NCI-H82 treated with DMSO at 0.1 percent for 48 hours (cell line): ENCODE data around the gene ANKRD12.

ENCODE experiments used
- DNase-seq: peaks from one replicate; lab custom pipeline; 2025; ENCODE audit not compliant: unreplicated experiment; lab: John Stamatoyannopoulos, UW

The ANKRD12 gene

DNA sequence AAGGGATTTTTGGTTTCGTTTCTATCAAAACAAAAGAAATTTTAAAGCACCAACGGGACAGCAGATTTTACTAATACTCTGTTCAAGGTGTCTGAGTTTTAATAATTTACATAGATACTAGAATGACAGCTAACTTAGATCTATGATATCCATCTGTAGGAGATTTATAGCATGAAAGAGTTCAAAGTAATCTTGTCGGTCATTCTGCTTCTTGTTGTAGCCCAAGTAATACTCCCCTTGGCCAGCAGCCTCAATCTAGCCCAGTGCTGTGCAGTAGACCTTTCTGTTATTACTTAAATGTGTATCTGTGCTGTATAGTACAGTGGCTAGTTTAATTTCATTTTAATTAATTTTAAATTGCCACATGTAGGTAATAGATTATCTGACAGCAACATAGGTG is 44.7 kb downstream of the ANKRD12 start:
- no peak for DNase-seq

DNA sequence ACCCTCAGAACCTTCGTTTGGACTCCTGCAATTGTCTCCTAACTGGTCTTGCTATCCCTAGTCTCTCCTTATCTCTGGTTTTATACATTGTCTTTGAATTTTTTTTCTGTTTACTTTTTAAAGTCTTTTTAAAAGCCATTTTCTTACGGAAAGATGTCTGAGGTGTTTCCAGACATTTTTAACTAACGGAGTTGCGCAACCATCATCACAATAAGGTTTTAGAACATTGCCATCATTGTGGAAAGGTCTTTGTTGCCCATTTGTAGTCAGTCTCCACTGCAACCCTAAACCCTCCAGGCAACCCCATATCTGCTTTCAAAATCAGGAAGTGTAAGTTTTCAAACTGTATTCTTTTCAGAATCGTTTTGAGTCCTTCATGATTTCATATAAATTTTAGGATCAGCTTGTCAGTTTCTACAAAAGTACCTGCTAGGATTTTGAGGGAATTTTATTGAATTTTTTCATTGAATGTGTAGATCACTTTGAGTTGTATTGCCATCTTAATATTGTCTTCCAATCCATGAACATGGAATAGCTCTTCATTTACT is 46.3 kb downstream of the ANKRD12 start:
- no peak for DNase-seq

DNA sequence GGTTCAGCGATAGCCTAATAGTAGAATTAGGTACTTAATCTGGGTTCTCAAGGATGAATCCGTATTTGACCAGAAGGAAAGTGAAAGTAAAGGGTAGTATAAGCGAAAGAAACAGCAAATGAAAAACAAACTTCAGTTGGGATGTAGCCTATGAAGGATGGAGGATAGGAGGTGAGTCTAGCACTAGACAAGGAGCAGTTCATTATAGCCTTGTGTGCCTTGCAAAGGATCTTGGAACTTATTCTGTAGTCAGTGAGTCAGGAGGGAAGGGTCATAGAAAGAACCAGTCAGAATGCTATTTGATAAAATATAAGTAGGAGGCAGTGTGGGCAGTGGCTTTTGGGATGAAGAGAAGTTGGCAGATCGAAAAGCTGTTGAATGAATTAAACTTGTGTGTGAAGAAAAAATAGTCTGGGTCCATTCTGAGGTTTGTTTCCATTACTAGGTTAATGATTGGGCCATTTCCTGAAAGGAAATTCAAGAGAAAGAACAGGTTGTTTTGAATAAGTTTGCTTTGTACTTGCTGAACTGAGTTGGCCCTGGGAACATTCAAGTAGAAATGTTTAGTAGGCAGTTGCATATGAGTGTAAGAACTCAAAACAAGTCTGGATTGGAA is 48.5 kb downstream of the ANKRD12 start:
- DNase-seq, result no peak

DNA sequence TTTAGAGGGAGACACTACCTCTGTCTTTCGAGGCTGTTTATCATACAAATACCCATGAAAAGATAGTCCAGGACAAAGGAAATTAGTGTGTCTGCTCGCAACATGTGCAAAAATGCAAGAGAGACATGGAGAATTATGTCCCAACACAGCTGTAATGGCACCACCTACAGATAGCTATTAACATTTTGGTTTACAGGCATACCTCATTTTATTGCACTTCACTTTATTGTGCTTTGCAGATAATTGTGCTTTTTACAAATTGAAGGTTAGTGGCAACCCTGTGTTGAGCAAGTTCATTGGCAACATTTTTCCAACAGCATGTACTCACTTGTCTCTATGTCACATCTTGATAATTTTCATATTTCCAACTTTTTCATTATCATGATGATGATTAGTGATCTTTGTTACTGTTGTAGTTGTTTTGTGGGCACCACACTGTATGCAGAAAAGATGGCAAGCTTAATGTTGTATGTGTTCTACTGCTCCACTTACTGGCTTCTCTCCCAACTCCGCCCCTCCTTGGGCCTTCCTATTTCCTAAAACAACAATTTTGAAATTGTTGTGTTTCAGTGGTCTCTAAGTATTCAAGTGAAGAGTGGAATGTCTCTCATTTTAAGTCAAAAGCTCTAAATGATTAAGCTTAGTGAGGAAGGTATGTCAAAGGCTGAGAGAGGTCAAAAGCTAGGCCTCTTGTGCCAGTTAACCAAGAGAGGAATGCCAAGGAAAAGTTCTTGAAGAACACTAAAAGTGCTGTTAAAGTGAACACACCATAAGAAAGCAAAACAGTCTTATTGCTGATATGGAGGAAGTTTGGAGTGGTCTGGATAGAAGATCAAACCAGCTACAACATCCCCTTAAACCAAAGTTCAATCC is 52.0 kb downstream of the ANKRD12 start:
- DNase-seq, result no peak

DNA sequence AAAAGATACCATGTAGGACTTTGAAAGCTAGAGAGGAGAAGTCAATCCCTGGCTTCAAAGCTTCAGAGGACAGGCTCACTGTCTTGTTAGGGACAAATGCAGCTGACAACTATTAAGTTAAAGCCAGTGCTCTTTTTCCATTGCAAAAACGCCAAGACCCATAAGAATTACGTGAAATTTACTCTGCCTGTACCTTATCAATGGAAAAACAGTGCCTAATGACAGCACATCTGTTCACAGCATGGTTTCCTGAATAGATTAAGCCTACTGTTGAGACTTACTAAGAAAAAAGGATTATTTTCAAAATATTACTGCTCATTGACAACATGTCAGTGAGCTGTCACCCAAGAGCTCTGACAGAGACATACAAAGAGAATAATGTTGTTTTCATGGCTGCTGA is 52.9 kb downstream of the ANKRD12 start:
- no peak for DNase-seq

DNA sequence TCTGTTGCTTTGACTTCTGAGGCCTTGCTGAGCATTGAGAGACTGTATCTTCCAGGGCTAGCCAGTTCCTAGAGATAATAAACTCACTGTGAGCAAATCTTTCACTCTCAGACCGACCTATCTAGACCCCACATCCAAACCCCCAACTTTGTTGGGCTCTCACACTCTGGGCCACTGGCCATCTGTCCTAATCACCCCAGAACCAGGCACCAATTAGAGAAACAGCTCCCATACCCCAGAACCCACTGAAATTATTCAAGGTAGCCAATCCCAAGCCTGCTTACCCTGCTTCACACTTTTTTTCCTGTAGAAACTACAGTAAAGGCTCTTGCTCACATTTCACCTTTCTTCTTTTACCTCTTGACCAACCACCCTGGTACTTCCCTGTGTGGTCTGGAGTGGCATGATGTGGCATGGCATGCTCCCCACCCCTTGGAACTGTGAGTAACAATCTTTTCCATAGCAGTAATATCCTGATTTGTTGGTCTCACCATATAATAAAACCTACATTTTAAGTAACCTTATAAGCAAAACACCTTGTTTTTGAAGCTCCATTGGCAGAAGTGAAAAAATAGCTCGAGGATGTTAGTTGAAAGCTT is 55.2 kb downstream of the ANKRD12 start:
- DNase-seq, result no peak

DNA sequence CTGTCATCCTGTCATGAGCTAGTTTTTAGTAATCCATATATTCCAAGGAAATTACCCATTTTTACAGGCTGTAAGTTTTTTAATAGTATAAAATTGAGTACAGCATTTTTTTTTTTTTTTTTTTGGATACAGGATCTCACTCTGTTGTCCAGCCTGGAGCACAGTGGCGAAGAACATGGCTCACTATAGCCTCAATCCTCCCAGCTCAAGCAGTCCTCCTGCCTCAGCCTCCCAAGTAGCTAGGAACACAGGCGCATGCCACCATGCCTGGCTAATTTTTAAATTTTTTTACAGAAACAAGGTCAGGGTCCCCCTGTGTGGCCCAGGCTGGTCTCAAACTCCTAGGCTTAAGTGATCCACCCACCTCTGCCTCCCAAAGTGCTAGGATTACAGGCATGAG is 56.5 kb downstream of the ANKRD12 start:
- DNase-seq, result no peak

DNA sequence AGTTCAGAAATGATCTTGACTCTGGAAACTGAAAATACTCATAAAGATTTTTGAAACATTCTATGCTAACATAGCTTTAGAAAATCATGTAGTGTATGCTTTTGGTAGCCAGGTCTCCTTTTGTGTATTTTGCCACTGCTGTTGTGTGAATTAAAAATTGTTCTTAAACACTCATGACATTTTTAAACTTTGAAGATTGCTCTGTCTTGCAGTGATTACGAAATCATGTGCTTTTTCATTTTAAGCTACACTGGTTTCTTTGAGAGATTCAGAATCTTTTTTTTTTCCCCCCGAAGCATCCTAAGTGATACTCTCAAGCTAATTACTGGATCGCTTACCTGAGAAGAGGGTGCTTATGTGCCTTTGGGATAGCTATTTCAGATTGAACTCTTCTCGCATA is 60.0 kb downstream of the ANKRD12 start:
- no peak for DNase-seq

DNA sequence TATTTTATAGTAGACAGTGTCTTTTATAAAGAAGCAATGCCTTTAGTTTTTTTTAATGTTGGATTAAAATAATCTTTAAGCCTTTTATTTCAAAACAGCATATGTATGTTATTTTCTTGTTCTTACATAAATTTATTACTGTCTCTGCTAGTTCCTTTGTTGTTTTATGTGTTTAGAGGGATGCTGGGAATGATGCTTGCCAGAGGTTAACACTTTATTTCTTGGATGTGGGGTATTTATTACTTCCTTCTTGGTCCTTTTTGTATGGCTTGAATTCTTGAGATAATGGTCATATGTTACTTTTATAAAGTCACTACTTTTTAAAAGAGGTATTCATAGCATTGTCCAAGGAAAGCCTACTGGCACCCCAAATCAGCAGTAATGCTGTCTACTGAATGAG is 63.1 kb downstream of the ANKRD12 start:
- DNase-seq, result no peak

DNA sequence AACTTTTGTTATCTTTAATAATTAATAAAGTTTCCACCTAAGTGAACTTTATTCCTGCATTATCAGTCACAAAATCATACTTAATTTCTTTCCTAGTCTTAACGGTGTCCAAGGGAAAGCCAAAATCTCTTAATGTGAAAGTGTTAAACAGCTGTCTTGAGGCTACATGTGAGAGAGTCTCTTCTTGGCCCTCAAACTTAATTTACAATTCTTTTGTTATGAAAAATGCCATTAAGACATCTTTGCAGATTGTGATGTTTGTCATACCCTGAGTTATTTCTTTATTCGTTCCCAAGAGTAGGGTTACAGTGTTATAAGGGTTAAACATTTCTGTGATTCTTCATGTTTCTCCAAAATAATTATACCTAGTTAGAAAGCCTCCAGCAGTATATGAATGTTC is 64.6 kb downstream of the ANKRD12 start:
- no peak for DNase-seq

DNA sequence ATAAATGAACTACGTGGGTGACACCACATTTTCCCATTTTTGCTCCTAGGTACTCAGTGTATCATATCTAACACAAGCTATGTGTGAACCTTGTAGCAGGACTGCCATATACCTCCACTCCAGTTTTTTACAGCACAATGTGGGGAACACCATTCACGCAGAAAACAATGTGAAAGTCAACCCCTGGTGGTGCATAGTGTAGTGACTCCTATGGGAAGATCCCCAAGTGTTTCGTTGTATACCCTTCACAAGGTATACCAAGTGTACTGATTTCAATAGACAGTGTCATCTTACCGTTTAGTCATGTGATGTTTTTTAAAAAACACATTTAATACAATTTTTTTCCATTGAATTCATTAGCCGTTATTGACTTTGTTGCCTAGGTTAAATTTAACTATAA is 68.1 kb downstream of the ANKRD12 start:
- DNase-seq, result no peak

DNA sequence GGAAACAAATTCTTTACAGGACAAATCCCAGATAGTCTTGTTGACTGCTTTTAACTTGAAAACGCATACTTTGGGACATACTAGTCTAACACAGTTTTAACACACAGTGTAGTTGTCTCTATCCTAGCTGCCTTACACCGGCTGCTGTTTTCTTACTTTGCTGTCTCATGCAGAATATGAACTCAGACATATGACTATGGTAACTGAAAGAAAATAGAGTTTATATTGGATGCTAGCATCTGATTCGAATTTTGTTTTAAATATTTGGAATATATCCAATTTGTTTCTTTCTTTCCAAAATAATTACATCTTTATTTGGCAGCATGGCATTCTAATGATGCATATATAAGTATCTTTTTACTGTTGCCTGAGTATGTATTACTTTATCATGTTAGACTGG is 69.8 kb downstream of the ANKRD12 start:
- no peak for DNase-seq

DNA sequence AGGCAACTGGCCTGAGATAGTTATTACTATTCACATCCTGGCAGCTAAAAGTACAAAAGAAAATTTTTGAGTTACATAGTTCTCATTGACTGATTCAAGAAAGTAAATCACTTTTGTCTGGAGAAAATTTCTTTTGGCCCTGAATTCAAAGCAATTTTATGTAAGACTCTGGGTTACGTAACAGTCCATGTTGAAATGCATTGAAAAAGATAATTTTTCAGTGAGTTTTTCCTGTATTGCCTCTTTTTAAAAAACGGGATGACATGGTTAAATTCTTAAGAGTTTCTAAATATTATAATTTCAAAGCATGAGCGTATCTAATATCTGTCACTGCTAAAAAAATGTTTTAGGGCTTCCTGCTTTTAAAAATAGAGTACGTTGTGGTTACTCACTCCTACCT is 72.7 kb downstream of the ANKRD12 start:
- no peak for DNase-seq

DNA sequence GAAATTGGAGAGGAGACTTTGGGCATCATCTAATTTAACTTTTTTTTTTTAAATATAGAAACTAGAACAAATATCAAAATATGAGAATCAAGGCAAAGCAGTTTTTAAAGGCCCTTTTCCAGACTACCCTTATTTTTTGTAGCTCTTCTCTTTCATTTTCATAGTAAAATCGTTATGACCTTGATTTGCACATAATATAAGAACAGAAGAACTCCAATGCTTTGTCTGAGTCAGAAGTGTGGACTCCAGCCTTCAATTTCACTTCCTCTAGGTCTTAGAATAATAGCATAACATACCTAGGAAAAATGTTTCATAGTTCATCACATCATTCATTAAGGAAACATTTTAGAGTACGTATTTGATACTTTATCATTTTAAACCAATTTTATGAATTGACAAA is 74.4 kb downstream of the ANKRD12 start:
- DNase-seq, result no peak

DNA sequence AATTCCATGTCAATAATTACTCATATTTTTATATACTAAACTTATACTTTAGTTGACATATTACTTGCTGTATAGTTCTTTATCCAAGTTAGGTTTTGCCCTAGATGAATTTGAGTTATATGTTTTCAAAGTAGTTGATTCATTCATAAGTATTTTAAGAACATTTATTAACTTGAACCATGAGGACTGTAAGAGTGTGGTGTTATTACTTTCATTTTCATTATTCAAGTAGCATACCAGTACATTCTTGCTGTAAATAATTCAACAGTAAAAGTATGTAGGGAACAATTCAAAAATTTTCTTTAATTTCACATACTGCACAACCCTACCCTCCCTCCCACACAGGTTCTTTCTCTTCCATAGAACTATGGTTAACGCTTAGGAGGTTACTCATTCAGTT is 75.4 kb downstream of the ANKRD12 start:
- no peak for DNase-seq

DNA sequence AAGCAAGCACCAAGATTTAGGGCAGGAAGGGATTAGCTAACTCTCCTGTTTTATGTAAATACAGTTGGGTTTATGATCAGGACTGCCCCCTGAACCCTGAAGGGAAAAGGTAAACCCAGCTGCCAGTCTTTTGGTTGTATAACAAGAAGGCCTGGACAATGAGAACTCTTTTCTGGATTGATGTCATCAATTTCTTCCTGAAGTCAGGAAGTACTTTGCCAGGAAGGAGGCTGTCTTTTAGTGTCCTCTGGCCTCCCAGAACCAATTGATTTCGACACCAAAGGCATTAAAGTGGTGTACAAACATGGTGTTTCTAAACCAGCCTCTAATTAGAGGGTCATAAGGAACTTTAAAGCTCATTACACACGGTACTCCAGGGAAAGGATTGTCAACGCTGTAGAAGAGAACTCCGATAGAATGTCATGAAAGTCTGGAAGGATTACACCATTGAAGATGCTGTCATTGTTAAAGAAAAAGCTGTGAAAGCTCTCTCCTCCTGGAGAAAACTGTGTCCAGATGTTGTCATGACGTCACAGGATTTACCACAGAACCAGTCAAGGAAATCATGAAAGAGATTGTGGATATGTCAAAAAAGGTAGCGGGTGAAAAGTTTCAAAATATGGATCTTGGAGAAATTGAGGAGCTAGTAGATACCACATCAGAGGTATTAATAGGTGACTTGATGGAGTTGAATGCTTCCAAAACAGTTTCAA is 78.8 kb downstream of the ANKRD12 start:
- DNase-seq, result no peak

DNA sequence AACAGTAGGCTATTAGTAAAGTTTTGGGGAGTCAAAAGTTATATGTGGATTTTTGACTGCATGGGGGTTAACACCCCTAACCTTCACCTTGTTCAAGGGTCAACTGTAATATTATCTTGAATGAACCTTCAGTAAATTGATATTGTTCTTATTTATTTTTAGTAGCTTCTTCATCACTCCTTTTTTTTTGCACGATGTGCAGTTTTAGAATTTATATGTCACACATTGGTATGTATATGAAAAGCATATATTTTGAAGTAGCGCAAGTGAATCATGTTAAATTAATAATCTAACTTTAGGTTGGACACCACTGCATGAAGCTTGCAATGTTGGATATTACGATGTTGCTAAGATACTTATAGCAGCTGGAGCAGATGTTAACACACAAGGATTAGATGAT is 79.9 kb downstream of the ANKRD12 start:
- DNase-seq, result no peak

DNA sequence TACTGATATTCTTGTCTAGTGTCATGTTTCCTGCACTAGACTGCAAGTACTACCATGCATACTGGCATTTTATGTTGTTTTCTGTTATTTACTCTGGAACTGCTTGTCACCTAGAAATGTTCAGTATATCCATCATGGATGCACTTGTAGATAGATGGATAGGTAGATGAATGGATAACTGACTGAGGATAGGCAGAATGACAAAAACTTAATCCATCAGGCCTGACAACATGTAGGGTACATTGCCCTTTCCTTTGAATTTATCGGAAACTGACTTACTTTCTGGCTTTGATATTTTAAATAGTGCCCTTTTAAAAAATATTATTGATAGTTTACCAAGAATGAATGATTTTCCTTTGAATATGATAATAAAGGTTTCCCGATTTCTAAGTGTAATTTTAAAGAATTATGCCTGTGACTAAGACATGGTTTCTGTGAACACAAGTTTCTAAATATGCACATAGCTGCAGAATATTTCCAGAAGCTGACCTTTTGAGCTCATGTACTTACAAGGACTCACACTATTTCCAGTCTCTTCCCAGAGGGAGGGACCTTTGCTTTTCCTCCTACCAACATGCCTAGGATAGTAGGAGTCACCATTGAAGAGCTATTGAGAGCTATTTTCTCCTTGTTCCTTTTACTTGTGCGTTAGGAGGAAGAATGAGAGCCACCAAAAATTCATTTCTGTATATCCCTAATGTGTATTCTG is 81.3 kb downstream of the ANKRD12 start:
- DNase-seq, result no peak

DNA sequence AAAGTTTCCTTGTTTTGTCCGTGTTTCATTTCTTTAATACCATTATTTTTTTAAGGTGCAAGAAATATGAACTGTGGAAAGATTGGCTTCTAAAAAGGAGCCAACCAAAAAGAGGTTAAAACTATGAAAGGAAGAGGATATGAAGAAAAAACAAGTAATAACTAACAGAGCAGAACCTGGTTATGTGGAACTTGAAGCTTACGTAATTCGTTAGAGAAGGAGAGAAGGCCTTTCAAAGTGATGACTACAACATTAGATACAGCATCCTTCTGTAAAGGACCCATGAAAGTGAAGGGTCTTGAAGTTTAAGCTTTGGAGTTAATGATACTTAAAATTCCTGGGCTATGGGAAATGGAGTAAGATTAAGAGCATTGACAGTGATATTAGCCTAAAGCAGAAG is 84.5 kb downstream of the ANKRD12 start:
- no peak for DNase-seq

DNA sequence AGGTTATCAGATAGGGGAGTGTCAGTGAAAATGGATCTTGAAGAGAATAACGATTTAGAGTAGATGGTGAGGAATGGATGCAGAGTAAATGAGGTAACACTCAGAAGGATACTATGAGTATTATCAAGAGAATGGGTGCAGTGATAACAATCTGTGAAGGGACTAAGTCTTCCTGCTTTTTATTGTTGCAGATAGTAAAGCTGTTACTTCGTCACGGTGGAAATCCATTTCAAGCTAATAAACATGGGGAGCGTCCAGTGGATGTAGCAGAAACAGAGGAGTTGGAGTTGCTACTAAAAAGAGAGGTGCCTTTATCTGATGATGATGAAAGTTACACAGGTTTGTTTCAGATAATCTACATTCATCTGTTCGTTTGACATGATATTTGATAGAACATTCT is 85.1 kb downstream of the ANKRD12 start:
- DNase-seq, result no peak

DNA sequence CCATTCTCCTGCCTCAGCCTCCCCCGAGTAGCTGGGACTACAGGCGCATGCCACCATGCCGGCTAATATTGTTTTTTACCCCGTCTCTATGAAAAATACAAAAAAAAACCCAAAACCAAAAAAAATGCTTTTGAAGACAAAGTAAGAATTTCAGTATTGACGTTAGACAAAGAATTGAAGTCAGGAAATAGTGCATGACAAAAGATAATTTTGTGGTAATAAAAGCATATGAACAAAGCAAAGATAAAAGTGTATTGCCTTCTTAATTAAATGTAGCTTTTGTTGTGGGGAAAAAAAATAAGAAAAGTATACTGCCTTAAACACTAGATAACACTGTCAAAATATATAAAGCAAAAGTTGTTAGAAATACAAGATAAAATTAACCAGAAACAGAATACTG is 86.8 kb downstream of the ANKRD12 start:
- no peak for DNase-seq
